ENCODE data around the gene CHKA.
A peak's percentile ranks its signal among the peaks of the same experiment; 100 is the strongest.

DNA sequence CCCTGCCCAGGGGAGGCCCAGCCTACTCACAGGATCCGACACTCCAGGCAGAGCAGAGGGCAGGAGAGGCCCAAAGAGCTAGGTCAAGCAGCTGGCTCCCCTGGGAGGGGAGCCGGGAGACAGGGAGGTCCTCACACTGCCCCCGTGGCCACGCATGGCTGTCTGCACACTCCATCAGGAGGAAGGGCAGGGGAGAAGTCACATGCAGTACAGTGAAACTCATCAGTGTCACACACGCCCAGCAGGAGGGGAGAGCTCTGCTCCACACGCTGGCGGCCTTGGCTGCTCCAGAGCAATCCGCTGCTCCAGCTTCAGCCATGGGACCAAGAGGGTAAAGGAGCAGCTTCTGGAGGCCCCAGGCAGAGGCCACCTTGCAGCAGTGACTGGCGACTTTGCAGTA lies 68.1 kb downstream of the CHKA start:
- TF ChIP-seq, protein P1, sequence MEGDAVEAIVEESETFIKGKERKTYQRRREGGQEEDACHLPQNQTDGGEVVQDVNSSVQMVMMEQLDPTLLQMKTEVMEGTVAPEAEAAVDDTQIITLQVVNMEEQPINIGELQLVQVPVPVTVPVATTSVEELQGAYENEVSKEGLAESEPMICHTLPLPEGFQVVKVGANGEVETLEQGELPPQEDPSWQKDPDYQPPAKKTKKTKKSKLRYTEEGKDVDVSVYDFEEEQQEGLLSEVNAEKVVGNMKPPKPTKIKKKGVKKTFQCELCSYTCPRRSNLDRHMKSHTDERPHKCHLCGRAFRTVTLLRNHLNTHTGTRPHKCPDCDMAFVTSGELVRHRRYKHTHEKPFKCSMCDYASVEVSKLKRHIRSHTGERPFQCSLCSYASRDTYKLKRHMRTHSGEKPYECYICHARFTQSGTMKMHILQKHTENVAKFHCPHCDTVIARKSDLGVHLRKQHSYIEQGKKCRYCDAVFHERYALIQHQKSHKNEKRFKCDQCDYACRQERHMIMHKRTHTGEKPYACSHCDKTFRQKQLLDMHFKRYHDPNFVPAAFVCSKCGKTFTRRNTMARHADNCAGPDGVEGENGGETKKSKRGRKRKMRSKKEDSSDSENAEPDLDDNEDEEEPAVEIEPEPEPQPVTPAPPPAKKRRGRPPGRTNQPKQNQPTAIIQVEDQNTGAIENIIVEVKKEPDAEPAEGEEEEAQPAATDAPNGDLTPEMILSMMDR (IDR thresholded peaks at IDR 0.05; ENCODE audit: insufficient read depth, low read length) = no peak
- TF ChIP-seq, protein P2, sequence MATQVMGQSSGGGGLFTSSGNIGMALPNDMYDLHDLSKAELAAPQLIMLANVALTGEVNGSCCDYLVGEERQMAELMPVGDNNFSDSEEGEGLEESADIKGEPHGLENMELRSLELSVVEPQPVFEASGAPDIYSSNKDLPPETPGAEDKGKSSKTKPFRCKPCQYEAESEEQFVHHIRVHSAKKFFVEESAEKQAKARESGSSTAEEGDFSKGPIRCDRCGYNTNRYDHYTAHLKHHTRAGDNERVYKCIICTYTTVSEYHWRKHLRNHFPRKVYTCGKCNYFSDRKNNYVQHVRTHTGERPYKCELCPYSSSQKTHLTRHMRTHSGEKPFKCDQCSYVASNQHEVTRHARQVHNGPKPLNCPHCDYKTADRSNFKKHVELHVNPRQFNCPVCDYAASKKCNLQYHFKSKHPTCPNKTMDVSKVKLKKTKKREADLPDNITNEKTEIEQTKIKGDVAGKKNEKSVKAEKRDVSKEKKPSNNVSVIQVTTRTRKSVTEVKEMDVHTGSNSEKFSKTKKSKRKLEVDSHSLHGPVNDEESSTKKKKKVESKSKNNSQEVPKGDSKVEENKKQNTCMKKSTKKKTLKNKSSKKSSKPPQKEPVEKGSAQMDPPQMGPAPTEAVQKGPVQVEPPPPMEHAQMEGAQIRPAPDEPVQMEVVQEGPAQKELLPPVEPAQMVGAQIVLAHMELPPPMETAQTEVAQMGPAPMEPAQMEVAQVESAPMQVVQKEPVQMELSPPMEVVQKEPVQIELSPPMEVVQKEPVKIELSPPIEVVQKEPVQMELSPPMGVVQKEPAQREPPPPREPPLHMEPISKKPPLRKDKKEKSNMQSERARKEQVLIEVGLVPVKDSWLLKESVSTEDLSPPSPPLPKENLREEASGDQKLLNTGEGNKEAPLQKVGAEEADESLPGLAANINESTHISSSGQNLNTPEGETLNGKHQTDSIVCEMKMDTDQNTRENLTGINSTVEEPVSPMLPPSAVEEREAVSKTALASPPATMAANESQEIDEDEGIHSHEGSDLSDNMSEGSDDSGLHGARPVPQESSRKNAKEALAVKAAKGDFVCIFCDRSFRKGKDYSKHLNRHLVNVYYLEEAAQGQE (IDR thresholded peaks at IDR 0.05; ENCODE audit: insufficient replicate concordance, low read depth) = no peak
- peak; percentile 58; the same call in 1 of the 2 replicates for TF ChIP-seq POLR2AphosphoS5 (IDR thresholded peaks at IDR 0.05; ENCODE audit: low read depth)
- TF ChIP-seq SPI1 (IDR thresholded peaks at IDR 0.05; ENCODE audit: borderline replicate concordance, low read depth) = no peak

Measured in HL-60 (cell line).